Mesothelial cell of epicardium (in vitro differentiated cells): ENCODE measurements around the gene SPOCD1. TPM values are rescaled to one million over a fixed set of nuclear protein-coding genes. Genes with fewer than 3 reads are reported as not detected.
A peak's percentile ranks its signal among the peaks of the same experiment; 100 is the strongest.

ENCODE experiments used
- DNase-seq, 2 experiments: peaks; one replicate each; pipeline ENCODE4 v3.0.0; 2021; ENCODE audit warnings: low spot score in 2 of 2; ENCODE audit not compliant: unreplicated experiment in 2 of 2
- H3K27ac Mint-ChIP-seq: 2 replicates; pipeline ENCODE4 v1.8.0; 2021; ENCODE audit warnings: mixed read lengths
- H3K27me3 Mint-ChIP-seq: 2 replicates; pipeline ENCODE4 v1.8.0; 2021; ENCODE audit warnings: low read depth, mixed read lengths
- H3K36me3 Mint-ChIP-seq: 2 replicates; pipeline ENCODE4 v1.8.0; 2021; ENCODE audit warnings: mixed read lengths
- H3K4me1 Mint-ChIP-seq: 2 replicates; pipeline ENCODE4 v1.8.0; 2021; ENCODE audit warnings: mixed read lengths
- H3K4me3 Mint-ChIP-seq: 2 replicates; pipeline ENCODE4 v1.8.0; 2021; ENCODE audit warnings: mild to moderate bottlenecking, moderate library complexity, mixed read lengths
- H3K9me3 Mint-ChIP-seq: 2 replicates; pipeline ENCODE4 v1.8.0; 2021; ENCODE audit warnings: mixed read lengths
- total RNA-seq: library from RNA; stranded (reverse); gene quantifications from 3 replicates; pipeline ENCODE4 v1.2.1, GENCODE V29; 2021
- TF ChIP-seq, protein P1 (sequence below): fragments of 200-600 bp; sonication (generic); IDR thresholded peaks from one replicate; pipeline ENCODE4 v1.5.0; 2021; ENCODE audit warnings: antibody characterized with exemption; ENCODE audit not compliant: unreplicated experiment

SPOCD1 gene
- total RNA-seq, 1 donor from 2014 or later, result 1.3 TPM

DNA sequence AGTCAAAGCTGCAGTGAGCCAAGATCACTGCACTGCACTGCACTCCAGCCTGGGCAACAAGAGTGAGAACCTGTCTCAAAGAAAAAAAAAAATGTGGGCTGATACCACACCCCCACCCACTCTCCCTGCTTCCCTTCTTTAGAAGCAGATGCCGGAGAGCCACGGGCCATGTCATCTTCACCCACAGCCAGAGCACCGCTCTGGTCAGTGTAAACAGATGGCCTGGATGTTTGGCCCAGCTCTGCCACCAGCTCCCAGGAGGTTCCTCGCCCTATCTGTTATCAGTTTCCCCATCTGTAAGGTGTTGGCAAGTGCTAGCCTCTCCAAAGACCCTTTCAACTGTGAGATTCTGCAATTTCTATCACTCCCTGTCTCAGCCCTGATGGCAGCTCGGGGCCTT is 39.8 kb downstream of the SPOCD1 start:
- TF ChIP-seq, protein P1, sequence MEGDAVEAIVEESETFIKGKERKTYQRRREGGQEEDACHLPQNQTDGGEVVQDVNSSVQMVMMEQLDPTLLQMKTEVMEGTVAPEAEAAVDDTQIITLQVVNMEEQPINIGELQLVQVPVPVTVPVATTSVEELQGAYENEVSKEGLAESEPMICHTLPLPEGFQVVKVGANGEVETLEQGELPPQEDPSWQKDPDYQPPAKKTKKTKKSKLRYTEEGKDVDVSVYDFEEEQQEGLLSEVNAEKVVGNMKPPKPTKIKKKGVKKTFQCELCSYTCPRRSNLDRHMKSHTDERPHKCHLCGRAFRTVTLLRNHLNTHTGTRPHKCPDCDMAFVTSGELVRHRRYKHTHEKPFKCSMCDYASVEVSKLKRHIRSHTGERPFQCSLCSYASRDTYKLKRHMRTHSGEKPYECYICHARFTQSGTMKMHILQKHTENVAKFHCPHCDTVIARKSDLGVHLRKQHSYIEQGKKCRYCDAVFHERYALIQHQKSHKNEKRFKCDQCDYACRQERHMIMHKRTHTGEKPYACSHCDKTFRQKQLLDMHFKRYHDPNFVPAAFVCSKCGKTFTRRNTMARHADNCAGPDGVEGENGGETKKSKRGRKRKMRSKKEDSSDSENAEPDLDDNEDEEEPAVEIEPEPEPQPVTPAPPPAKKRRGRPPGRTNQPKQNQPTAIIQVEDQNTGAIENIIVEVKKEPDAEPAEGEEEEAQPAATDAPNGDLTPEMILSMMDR, result no peak
- Mint-ChIP-seq H3K4me3 (no peak overlapping the region), H3K36me3 (no peaks in the 10 kb centered on the region), H3K27ac (no peak overlapping the region), H3K9me3 (no peaks in the 10 kb centered on the region), H3K4me1 (peaks cover 13% of the 10 kb centered on the region), H3K27me3 (peaks cover 63% of the 10 kb centered on the region)
- no peak for DNase-seq

DNA sequence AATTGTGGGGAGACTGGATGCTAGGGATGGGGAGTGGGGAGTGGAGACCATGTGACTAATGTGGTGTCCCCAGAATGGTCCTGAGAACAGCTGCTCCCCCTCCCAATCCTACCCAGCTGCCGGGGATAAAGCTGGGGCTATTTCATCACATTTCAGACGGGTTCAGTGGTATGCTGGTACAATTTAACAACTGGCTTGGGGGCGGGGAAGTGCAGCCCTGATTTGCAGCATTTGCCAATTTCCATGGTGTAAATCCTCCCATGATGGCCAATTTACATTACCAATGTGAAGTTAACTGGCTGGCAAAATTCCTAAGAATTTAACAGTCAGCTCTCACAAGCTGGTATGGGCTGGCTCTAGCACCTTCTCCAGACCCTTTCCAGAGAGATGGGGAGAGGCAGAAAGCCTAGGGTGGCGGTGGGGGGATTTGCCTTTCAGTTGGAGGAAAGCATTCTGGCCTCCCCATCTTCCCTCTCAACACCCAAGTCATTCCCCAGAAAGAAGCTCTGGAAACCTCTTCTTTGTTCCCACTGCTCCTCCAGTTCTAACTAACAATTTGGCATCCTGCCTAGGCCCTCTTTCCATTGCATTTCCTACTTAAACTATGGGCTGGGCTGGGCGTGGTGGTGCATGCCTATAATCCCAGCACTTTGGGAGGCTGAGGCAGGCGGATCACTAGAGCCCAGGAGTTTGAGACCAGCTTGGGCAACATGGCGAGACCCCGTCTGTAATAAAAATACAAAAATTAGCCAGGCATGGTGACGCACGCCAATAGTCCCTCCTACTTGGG is 40.4 kb downstream of the SPOCD1 start:
- Mint-ChIP-seq H3K9me3 (no peaks in the 10 kb centered on the region), H3K27ac (no peak overlapping the region), H3K36me3 (no peaks in the 10 kb centered on the region), H3K4me1 (peaks cover 8% of the 10 kb centered on the region), H3K27me3 (peaks cover 69% of the 10 kb centered on the region), H3K4me3 (no peak overlapping the region)
- TF ChIP-seq, protein P1, result no peak
- no peak for DNase-seq

DNA sequence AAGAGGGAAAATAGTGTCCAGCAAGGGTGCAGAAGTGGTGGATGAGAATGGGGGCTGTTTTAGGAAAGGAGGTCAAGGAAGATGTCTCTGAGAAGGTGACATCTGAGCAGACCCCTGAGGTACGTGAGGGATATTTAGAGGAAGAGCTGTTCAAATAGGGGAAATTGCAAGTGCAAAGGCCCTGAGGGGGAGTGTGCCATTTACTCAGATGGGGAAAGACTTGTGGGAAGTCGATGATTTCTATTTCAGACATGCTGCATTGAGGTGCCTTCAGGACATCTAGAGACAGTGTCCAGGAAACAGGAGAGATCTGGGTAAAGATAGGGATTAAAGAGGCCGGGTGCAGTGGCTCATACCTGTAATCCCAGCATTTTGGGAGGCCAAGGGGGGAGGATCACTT is 41.3 kb downstream of the SPOCD1 start:
- TF ChIP-seq, protein P1, result no peak

GRCh38 chr1:31773861-31774260 is 42.0 kb downstream of the SPOCD1 start:
- Mint-ChIP-seq H3K9me3 (no peaks in the 10 kb centered on the region), H3K36me3 (no peaks in the 10 kb centered on the region), H3K4me1 (peaks cover 10% of the 10 kb centered on the region), H3K27ac (no peak overlapping the region), H3K4me3 (no peak overlapping the region), H3K27me3 (peaks cover 82% of the 10 kb centered on the region)
- DNase-seq, result no peak
- TF ChIP-seq, protein P1, result no peak

More for the DNA sequence above, 41.3 kb downstream of the SPOCD1 start:
- H3K4me1 Mint-ChIP-seq, result peaks cover 10% of the 10 kb centered on the region
- no peaks in the 10 kb centered on the region for H3K9me3 Mint-ChIP-seq
- no peak for DNase-seq
- H3K36me3 Mint-ChIP-seq, result no peaks in the 10 kb centered on the region
- no peak overlapping the region for H3K4me3 Mint-ChIP-seq
- peaks cover 76% of the 10 kb centered on the region for H3K27me3 Mint-ChIP-seq
- H3K27ac Mint-ChIP-seq, result no peak overlapping the region

- H3K4me1 Mint-ChIP-seq, result peaks cover 10% of the 10 kb centered on the region
- no peak for DNase-seq
- no peak overlapping the region for H3K27ac Mint-ChIP-seq
- TF ChIP-seq, protein P1, result no peak
- no peaks in the 10 kb centered on the region for H3K36me3 Mint-ChIP-seq
- peaks cover 92% of the 10 kb centered on the region for H3K27me3 Mint-ChIP-seq
- H3K9me3 Mint-ChIP-seq, result no peaks in the 10 kb centered on the region
- peak overlapping the region; percentile 67 for H3K4me3 Mint-ChIP-seq
Measured at GRCh38 chr1:31772669-31773248, 43.1 kb downstream of the SPOCD1 start.
